ENCODE results near the gene PSD4. TPM values are rescaled to one million over a fixed set of nuclear protein-coding genes. Genes with fewer than 3 reads are reported as not detected.

The PSD4 gene
- total RNA-seq, 1 experiment from 2014 or later: 1.0 TPM

DNA sequence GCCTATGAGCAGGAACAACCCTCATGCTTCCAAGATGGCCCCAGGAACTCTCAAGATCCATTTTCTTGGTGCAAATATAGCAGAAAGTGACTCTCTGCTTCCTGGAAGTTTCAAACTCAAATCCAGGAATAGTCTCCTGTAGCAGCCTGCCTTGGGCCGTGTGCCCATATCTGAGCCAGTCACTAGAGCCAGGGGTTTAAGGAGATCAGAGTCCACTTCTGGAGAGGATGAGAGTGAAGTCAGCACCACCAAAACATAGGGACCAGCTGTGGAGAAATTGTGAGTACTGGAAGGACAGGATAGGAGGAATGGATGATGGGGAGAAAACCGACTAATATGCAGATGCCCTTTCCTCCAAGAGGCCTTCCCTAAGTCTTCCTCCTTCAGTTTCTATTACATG, 33.2 kb downstream of the PSD4 start:
- Histone ChIP-seq H3K4me2 (ENCODE audit: insufficient read depth, insufficient read length, low read length) (no peak overlapping the region), H3K27me3 (ENCODE audit: insufficient read depth, low read length) (no peaks in the 10 kb centered on the region), H4K91ac (ENCODE audit: insufficient read length, low read depth, low read length) (no peak overlapping the region), H3K18ac (ENCODE audit: insufficient read length, low read depth, low read length) (no peak overlapping the region), H3K9ac (ENCODE audit: extremely low read depth, insufficient read length, low read length) (no peak overlapping the region), H2BK5ac (ENCODE audit: insufficient read length, low read length) (no peak overlapping the region), H3K9me3 (ENCODE audit: control insufficient read depth, low read depth, low read length) (no peaks in the 10 kb centered on the region), H2BK20ac (ENCODE audit: low read depth, low read length, poor library complexity, severe bottlenecking) (no peak overlapping the region), H3K79me1 (ENCODE audit: insufficient read depth, low read depth, low read length, poor library complexity, severe bottlenecking) (no peaks in the 10 kb centered on the region), H3K27ac (ENCODE audit: insufficient read length, low read depth, low read length) (no peak overlapping the region), H3K79me2 (ENCODE audit: insufficient read depth, low read length) (no peaks in the 10 kb centered on the region), H3K56ac (ENCODE audit: insufficient read length, low read depth, low read length) (no peak overlapping the region), H3K14ac (ENCODE audit: insufficient read depth, low read length) (no peak overlapping the region), H3K4ac (ENCODE audit: low read depth, low read length) (no peak overlapping the region), H3T11ph (ENCODE audit: low read length) (no peak overlapping the region), H2AFZ (ENCODE audit: low read length) (no peak overlapping the region), H2BK15ac (ENCODE audit: low read depth, low read length) (no peak overlapping the region), H3K23me2 (ENCODE audit: insufficient read length, low read depth, low read length, poor library complexity, severe bottlenecking) (no peaks in the 10 kb centered on the region), H3K4me1 (ENCODE audit: insufficient read depth, low read length) (no peaks in the 10 kb centered on the region; the same call in 1 of the 2 replicates), H4K20me1 (ENCODE audit: control insufficient read depth, insufficient read depth, insufficient read length) (no peaks in the 10 kb centered on the region), H4K5ac (ENCODE audit: insufficient read length, low read depth, low read length) (no peak overlapping the region), H3K23ac (ENCODE audit: insufficient read length, low read depth, low read length) (no peak overlapping the region), H2AK5ac (ENCODE audit: insufficient read length, low read length) (no peak overlapping the region), H2BK120ac (ENCODE audit: low read depth, low read length, poor library complexity, severe bottlenecking) (no peak overlapping the region), H2BK12ac (ENCODE audit: insufficient read length, low read depth, low read length) (no peak overlapping the region), H4K8ac (replicated peaks; ENCODE audit: insufficient read length, low read depth, low read length) (no peak overlapping the region)
- TF ChIP-seq, protein P1, sequence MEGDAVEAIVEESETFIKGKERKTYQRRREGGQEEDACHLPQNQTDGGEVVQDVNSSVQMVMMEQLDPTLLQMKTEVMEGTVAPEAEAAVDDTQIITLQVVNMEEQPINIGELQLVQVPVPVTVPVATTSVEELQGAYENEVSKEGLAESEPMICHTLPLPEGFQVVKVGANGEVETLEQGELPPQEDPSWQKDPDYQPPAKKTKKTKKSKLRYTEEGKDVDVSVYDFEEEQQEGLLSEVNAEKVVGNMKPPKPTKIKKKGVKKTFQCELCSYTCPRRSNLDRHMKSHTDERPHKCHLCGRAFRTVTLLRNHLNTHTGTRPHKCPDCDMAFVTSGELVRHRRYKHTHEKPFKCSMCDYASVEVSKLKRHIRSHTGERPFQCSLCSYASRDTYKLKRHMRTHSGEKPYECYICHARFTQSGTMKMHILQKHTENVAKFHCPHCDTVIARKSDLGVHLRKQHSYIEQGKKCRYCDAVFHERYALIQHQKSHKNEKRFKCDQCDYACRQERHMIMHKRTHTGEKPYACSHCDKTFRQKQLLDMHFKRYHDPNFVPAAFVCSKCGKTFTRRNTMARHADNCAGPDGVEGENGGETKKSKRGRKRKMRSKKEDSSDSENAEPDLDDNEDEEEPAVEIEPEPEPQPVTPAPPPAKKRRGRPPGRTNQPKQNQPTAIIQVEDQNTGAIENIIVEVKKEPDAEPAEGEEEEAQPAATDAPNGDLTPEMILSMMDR (conservative IDR thresholded peaks at IDR 0.05): no peak
- H3K4me1 Mint-ChIP-seq: peaks cover 7 to 14% of the 10 kb centered on the region in 2 experiments
- WGBS (ENCODE audit: extremely low coverage, insufficient read length, low lambda C conversion rate): no CpG with 5 or more reads among the region's 2 CpGs
- no peak overlapping the region for H3K4me3 Mint-ChIP-seq
- H3K9me3 Mint-ChIP-seq: no peaks in the 10 kb centered on the region; a peak in 2 of 5 replicates
- no peaks in the 10 kb centered on the region for H3K36me3 Mint-ChIP-seq (ENCODE audit: insufficient read depth in 1 of 3, low read depth in 3 of 3)
- no peak overlapping the region for H3K27ac Mint-ChIP-seq
- H3K27me3 Mint-ChIP-seq (ENCODE audit: low read depth): peaks cover 11% of the 10 kb centered on the region
- no peak for DNase-seq
